Activated CD8-positive, alpha-beta T cell treated with anti-CD3 and anti-CD28 coated beads, Interleukin-2, amount 10 ng/mL, durations not matched to agents 7 days and 5 days (primary cell): ENCODE data around the gene GPRASP2. TPM values are rescaled to one million over a fixed set of nuclear protein-coding genes. Genes with fewer than 3 reads are reported as not detected.
A peak's percentile ranks its signal among the peaks of the same experiment; 100 is the strongest.

ENCODE experiments used
- ATAC-seq: fragments of 150-1000 bp; cut with Tn5 transposase; one replicate; pipeline ENCODE4 v1.10.0; 2021; ENCODE audit warnings: moderate library complexity
- CTCF ChIA-PET: fragments of 350-600 bp; sonication (Branson Sonifier 250); formaldehyde crosslinking; loops from one replicate; lab custom pipeline; 2021; ENCODE audit warnings: antibody characterized with exemption; lab: Charles Lee
- POLR2A ChIA-PET: fragments of 350-600 bp; sonication (Branson Sonifier 250); formaldehyde crosslinking; loops from one replicate; lab custom pipeline; 2021; ENCODE audit warnings: antibody characterized with exemption; lab: Charles Lee
- DNase-seq: peaks from one replicate; pipeline ENCODE4 v3.0.0-alpha.2; 2020
- H3K27ac Mint-ChIP-seq: one replicate; pipeline ENCODE4 v1.8.0; 2021; ENCODE audit warnings: mild to moderate bottlenecking, mixed read lengths
- H3K27me3 Mint-ChIP-seq: one replicate; pipeline ENCODE4 v1.8.0; 2021; ENCODE audit warnings: low read depth, mixed read lengths
- H3K36me3 Mint-ChIP-seq: one replicate; pipeline ENCODE4 v1.8.0; 2021; ENCODE audit warnings: low read depth, mixed read lengths
- H3K4me1 Mint-ChIP-seq: one replicate; pipeline ENCODE4 v1.8.0; 2021; ENCODE audit warnings: low read depth, mixed read lengths
- H3K4me3 Mint-ChIP-seq: one replicate; pipeline ENCODE4 v1.8.0; 2021; ENCODE audit warnings: mild to moderate bottlenecking, mixed read lengths
- H3K9me3 Mint-ChIP-seq: one replicate; pipeline ENCODE4 v1.8.0; 2022; ENCODE audit warnings: mixed read lengths; ENCODE audit not compliant: insufficient read depth
- total RNA-seq, 2 experiments: library from RNA; stranded (reverse); gene quantifications; one replicate each; pipeline ENCODE4 v1.2.3, GENCODE V29; 2021

The GPRASP2 gene
- total RNA-seq, 2 experiments from 2014 or later = 0.13 to 0.16 TPM

- ChIA-PET POLR2A (interaction anchor here (0.9 kb wide), 1 partner anchor 12 kb away, joined by 3 read pairs; no protein-coding TSS in a partner anchor), CTCF (no interaction called here)
- Mint-ChIP-seq H3K36me3 (no peaks in the 10 kb centered on the region), H3K27ac (no peak overlapping the region), H3K4me1 (no peaks in the 10 kb centered on the region), H3K27me3 (no peaks in the 10 kb centered on the region), H3K4me3 (peak overlapping the region; percentile 74), H3K9me3 (no peaks in the 10 kb centered on the region)
- DNase-seq (peak; percentile 24), ATAC-seq (peak; percentile 57)
Observed at GRCh38 chrX:102745857-102746584, 33.8 kb downstream of the GPRASP2 start.

- no peak overlapping the region for H3K4me3 Mint-ChIP-seq
- no peak overlapping the region for H3K27ac Mint-ChIP-seq
- peaks cover 2% of the 10 kb centered on the region for H3K36me3 Mint-ChIP-seq
Observed at GRCh38 chrX:102765217-102765616, 53.0 kb downstream of the GPRASP2 start.

GRCh38 chrX:102765809-102766208 is 53.6 kb downstream of the GPRASP2 start:
- H3K4me1 Mint-ChIP-seq = peaks cover 7% of the 10 kb centered on the region
- H3K9me3 Mint-ChIP-seq = no peaks in the 10 kb centered on the region
- H3K27me3 Mint-ChIP-seq = no peaks in the 10 kb centered on the region
- ChIA-PET POLR2A (no interaction called here), CTCF (no interaction called here)
- peaks cover 2% of the 10 kb centered on the region for H3K36me3 Mint-ChIP-seq
- no peak overlapping the region for H3K27ac Mint-ChIP-seq
- no peak overlapping the region for H3K4me3 Mint-ChIP-seq
- no peak for ATAC-seq
- no peak for DNase-seq

More at GRCh38 chrX:102765217-102765616, 53.0 kb downstream of the GPRASP2 start:
- ATAC-seq (no peak), DNase-seq (no peak)
- Mint-ChIP-seq H3K27me3 (no peaks in the 10 kb centered on the region), H3K4me1 (peaks cover 4% of the 10 kb centered on the region), H3K9me3 (no peaks in the 10 kb centered on the region)
- CTCF ChIA-PET = no interaction called here
- POLR2A ChIA-PET = no interaction called here

DNA sequence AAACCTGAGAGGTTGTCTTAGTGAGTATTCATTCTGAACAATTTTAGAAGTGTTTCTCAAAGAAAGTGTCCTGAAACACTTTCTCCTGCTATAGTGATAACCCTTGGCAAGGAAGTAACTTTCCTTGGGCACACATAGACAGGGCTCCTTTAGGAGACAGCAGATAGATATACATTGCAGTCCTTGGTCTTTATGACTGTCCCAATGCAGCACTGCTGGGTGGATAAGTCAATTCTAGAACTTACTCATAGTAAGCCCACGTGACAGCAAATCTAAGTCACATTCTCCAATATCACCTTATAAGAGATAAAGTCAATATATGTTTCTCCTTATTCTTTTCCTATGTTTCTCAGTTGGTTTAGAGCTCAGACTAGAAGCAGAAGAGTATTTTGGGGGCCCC is 55.0 kb downstream of the GPRASP2 start:
- no peak for DNase-seq
- peaks cover 7% of the 10 kb centered on the region for H3K4me1 Mint-ChIP-seq
- CTCF ChIA-PET = no interaction called here

More for the DNA sequence above, 55.0 kb downstream of the GPRASP2 start:
- peaks cover 2% of the 10 kb centered on the region for H3K36me3 Mint-ChIP-seq
- no peaks in the 10 kb centered on the region for H3K27me3 Mint-ChIP-seq
- no peak overlapping the region for H3K27ac Mint-ChIP-seq
- POLR2A ChIA-PET = no interaction called here
- H3K4me3 Mint-ChIP-seq = no peak overlapping the region
- H3K9me3 Mint-ChIP-seq = no peaks in the 10 kb centered on the region
- no peak for ATAC-seq

Other genes starting within 250 kb of the GPRASP2 start
- gene TCP11X2, start 240.6 kb upstream of the GPRASP2 start, total RNA-seq = not detected
- under 1 TPM in 1 of 2 experiments, not detected in 1; 0.50 TPM for gene TMSB15A, start 195.7 kb upstream of the GPRASP2 start, total RNA-seq
- gene ARMCX5, start 112.9 kb upstream of the GPRASP2 start, total RNA-seq = 1 to 10 TPM; 4.2 to 5.8 TPM
- 1 to 10 TPM; 1.1 to 1.3 TPM for gene GPRASP1, start 61.0 kb upstream of the GPRASP2 start, total RNA-seq
- 1 to 10 TPM; 2.2 TPM for gene GPRASP3, start 8.3 kb downstream of the GPRASP2 start, total RNA-seq
- under 1 TPM; 0.37 TPM for gene RAB40AL, start 224.8 kb downstream of the GPRASP2 start, total RNA-seq